SK-N-DZ (cell line): Measurements from ENCODE around the gene SH3BGRL2.
"Not testable (repeated sequence)": the region's sequence is repeated elsewhere in the genome, so short reads cannot be mapped to it uniquely, and the experiment has no call there.

Experiments used
- DNase-seq: peaks from one replicate; pipeline ENCODE4 v3.0.0-alpha.2; 2015; ENCODE audit warnings: low spot score

Gene SH3BGRL2

GRCh38 chr6:79737172-79737571, 106.0 kb downstream of the SH3BGRL2 start:
- no peak for DNase-seq

GRCh38 chr6:79742030-79742429, 110.9 kb downstream of the SH3BGRL2 start:
- DNase-seq: no peak

GRCh38 chr6:79745282-79745681, 114.2 kb downstream of the SH3BGRL2 start:
- DNase-seq: not testable (repeated sequence)

- not testable (repeated sequence) for DNase-seq
Observed at GRCh38 chr6:79746325-79746724, 115.2 kb downstream of the SH3BGRL2 start.

- DNase-seq: no peak
Observed at GRCh38 chr6:79750806-79751205, 119.7 kb downstream of the SH3BGRL2 start.
